HG03469 (cell line): ENCODE results near the gene YRDC.
A peak's percentile ranks its signal among the peaks of the same experiment; 100 is the strongest.

ENCODE experiments used
- ATAC-seq: cut with Tn5 transposase; IDR thresholded peaks from one replicate; pipeline ENCODE4 v1.9.1; 2021; ENCODE audit warnings: mild to moderate bottlenecking, moderate library complexity, moderate number of reproducible peaks; ENCODE audit not compliant: unreplicated experiment

The YRDC gene

GRCh38 chr1:37822906-37823815 is 15.2 kb upstream of the YRDC start:
- ATAC-seq, result no peak

- ATAC-seq, result no peak
These were observed 13.5 kb upstream of the YRDC start for GRCh38 chr1:37821481-37821880.

GRCh38 chr1:37817481-37817880 is 9.5 kb upstream of the YRDC start:
- ATAC-seq, result no peak

- no peak for ATAC-seq
These were observed 6.2 kb upstream of the YRDC start for GRCh38 chr1:37814252-37814651.

DNA sequence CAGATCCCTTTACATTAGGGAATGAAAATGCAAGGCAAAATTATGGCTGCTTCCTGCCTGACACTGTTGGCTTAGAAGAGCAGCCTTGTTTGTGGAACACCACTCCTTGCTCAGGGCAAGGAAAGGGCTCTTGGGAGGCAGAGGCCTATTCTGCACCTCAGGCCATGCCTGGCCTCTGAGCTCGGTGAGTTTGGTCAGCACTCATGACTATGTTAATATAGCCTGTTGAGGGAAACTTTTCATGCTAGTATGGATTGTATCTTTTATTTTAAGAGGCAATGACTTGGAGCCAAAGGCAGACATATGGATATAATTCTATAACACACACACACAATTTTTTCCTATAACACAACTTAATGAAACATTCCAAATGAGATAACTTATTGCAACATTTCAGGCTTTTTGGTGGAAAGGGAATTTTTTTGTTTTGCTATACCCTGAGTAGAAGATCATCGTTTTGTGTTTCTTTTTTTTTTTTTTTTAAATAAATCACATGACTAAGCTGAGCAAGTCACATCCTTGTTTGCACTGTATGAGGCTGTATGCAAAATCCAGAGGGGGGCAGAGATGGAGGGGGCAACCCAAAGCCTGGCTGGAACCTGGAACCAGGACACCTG is 5.6 kb upstream of the YRDC start:
- no peak for ATAC-seq

DNA sequence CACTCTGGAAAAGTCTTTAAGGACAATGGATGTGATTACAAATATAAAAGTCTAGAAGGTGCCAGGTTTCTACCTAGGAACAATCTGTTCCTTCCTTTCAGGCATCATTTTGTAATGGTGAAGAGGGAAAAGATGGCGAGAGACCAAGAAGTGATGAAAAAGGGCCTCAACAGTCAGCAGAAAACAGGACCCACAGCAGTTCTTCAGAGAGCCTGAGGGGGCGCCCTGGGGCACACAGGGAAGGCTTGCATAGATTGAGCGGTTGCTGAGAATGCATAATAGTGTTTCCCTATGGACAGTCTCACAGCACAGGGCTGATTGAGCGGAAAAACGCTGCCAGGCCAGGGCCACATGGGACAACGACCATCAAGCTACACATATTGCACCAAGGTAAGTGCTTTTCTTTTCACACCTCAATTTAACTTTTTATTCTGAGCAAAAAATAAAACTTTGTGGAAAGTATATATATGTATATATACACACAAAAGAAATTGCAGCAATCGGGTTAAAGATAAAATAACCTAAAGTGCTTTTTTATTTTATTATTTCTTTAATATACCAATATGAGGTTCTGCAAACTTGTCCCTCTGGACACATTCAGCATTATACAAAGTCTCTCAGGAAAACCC is 3.1 kb upstream of the YRDC start:
- ATAC-seq, result no peak

GRCh38 chr1:37809942-37810341 is 1.9 kb upstream of the YRDC start:
- ATAC-seq, result no peak

GRCh38 chr1:37808369-37809319 is 636 bp upstream of the YRDC start:
- ATAC-seq, result peak; percentile 20

GRCh38 chr1:37807220-37807554 is 821 bp downstream of the YRDC start:
- no peak for ATAC-seq

DNA sequence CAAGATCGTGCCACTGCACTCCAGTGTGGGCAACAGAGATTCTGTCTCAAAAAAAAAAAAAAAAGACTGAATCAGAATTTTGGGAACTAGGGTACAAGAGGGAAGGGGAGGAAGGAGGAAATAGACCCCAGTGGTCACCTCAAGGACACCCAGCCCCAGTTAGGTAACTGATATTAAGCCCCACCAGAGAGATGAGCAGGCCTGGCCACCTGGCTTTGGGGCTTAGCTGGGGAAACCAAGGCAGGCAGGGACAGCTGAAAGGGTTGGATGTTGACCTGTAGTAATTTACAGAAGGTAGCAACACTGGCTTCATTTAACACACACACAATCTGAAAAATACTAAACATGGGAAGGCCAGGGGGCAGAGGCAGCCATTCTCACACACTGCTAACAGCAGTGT is 5.6 kb downstream of the YRDC start:
- no peak for ATAC-seq

DNA sequence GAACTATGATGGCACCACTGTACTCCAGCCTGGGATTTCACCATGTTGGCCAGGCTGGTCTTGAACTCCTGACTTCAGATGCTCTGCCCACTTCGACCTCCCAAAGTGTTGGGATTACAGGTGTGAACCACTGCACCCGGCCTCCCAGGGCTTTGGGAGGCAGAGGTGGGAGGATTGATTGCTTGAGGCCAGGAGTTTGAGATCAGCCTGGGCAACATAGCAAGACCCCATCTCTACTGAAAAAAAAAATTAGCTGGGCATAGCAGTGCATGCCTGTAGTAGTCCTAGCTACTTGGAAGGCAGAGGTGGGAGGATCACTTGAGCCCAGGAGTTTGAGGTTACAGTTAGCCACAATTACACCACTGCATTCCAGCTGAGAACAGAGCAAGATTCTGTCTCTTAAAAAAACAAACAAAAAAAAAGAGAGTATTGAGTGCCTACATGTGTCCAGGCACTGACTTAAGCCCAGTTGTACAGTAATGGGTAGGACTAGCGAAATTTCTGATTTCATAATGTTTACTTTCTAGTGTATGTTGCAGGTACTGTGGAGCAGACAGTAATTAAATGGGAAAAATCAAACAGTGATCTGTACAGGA is 10.2 kb downstream of the YRDC start:
- no peak for ATAC-seq

GRCh38 chr1:37795340-37796125 is 12.5 kb downstream of the YRDC start:
- ATAC-seq, result no peak

- peak; percentile 21 for ATAC-seq
These were observed 13.4 kb downstream of the YRDC start for GRCh38 chr1:37794372-37795339.

DNA sequence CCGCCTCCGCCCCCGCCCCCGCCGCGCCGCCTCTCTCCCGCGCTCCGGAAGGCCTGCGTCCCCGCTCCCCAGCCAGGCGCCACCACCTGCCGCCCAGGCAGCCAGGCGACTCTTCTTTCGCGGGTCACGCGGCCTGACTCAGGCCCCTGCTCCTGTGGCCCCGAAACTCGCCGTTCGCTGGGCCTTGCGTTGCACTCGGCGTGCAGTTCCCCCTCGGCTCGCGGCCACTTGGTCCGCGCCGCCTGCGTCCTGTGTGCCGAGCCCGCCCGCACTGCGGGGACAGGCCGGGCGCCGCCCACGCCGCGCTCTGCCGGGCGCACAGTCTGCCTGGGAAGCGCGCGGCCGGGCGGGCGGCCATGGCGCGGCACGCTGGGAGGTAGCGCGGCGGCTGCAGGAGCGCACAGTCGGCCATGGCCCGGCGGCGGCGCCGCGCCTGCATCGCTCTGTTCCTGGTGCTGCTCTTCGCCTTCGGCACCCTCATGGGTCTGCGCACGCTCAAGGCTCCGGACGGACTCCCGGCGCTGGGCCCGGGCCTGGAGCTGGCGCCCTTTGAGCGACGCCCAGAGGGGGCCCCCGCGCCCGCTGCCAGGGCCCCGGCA is 14.1 kb downstream of the YRDC start, which contains the start of gene MANEAL:
Gene MANEAL (plus strand): TSS at position 75 of the 599 bp plus-strand sequence. CDS start 336 bp downstream, at position 411.
- peak; percentile 46 for ATAC-seq

DNA sequence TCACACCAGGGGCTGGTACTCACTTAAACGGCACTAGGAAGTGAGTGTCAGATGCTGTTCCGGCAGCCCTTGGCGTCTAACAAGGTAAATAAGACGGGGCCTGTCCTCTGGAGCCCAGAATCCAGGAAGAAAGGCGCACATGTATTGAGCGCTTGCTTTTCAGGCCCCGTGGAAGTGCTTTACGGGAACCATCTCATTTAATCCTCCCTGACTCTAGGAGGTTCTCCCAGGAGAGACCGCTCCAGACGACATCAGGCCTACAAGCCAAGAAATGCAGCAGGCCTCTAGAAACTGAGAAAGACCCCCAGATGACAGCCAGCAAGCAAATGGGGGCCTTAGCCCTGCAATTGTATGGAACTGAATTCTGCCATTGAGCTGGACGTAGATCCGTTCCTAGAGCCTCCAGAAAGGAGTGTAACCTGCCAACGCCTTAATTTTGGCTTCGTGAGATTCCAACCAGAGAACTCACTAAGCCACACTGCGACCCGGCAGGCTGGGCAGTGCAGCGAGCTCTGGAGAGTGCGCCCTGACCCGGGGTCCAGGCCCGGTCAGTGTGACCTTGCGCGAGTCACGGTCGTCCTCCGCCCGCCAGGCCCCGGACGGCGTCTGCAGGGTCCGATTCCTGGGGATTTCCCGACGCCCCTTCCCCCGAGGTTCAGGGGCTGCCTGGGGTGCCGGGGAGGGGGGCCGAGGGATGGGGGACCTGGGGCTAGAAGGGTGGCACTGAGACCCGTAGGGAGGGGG is 14.9 kb downstream of the YRDC start:
- ATAC-seq, result no peak

DNA sequence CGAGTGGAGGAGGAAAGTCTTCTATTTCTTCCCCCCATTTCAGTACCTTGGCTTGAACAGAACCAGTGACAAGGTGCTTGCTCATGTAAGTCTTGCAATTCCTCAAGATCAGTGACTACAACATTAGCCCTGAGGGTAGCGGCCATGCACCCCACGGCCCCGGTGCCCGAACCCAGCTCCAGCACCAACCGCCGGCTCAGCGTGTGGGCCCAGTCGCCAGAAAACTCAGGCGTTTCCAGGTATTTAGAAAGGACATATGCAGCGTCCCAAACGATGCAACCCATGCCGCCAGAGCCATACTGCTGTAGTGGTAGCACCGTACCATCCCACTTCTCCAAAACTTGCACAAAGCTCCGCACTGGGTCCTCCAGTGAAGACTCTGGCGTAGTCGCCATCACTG is 25.5 kb downstream of the YRDC start:
- no peak for ATAC-seq

GRCh38 chr1:37778654-37779053 is 29.4 kb downstream of the YRDC start:
- ATAC-seq, result no peak
